AG04450 (cell line): ENCODE results near the gene CCNH. TPM values are rescaled to one million over a fixed set of nuclear protein-coding genes. Genes with fewer than 3 reads are reported as not detected.

Experiments used
- CTCF ChIA-PET: fragments of 300-600, 350-600 bp; formaldehyde crosslinking; extraction: SDS; loops from one replicate; lab custom pipeline; 2022; ENCODE audit warnings: antibody characterized with exemption, inconsistent platforms; lab: Charles Lee
- POLR2A ChIA-PET: fragments of 350-600 bp; formaldehyde crosslinking; extraction: SDS; loops from one replicate; lab custom pipeline; 2021; ENCODE audit warnings: antibody characterized with exemption, inconsistent platforms; lab: Yijun Ruan, JAX
- DNase-seq: peaks from one replicate; pipeline ENCODE4 v3.0.0-alpha.2; 2011; ENCODE audit warnings: low read depth, low spot score
- H3K27ac ChIP-seq: one replicate; pipeline ENCODE4 v1.5.1; 2012; ENCODE audit warnings: low read depth, low read length, control low read depth
- H3K27me3 ChIP-seq: one replicate; pipeline ENCODE4 v1.6.0; 2012; ENCODE audit warnings: low read length; ENCODE audit not compliant: control insufficient read depth, insufficient read depth
- H3K4me3 ChIP-seq: 2 replicates; pipeline ENCODE4 v1.5.1; 2011; ENCODE audit warnings: mild to moderate bottlenecking, low read depth, low read length, control low read depth
- H3K9me3 ChIP-seq: 2 replicates; pipeline ENCODE4 v1.5.1; 2012; ENCODE audit warnings: low read length; ENCODE audit not compliant: control insufficient read depth, insufficient read depth
- CTCF ChIP-seq: IDR thresholded peaks from 2 replicates; pipeline ENCODE4 v1.5.1; 2011; ENCODE audit warnings: low read depth, low read length, control low read depth, inconsistent platforms
- polyA plus RNA-seq: library from polyadenylated mRNA; depleted of rRNA; stranded (reverse); fragments of >200 nt; gene quantifications from 2 replicates; pipeline ENCODE4 v1.2.3, GENCODE V29; 2011

CCNH gene
- polyA plus RNA-seq, 1 experiment = 53.8 TPM

- no peaks in the 10 kb centered on the region for H3K27me3 ChIP-seq
- TF ChIP-seq CTCF = no peak
- DNase-seq = no peak
- no peak overlapping the region for H3K27ac ChIP-seq
- ChIA-PET POLR2A (no interaction called here), CTCF (no interaction called here)
- no peaks in the 10 kb centered on the region for H3K9me3 ChIP-seq
- H3K4me3 ChIP-seq = no peak overlapping the region
Observed at GRCh38 chr5:87432460-87432859, 19.7 kb upstream of the CCNH start.

GRCh38 chr5:87430863-87431457 is 18.2 kb upstream of the CCNH start:
- CTCF ChIA-PET = no interaction called here
- POLR2A ChIA-PET = no interaction called here
- DNase-seq = no peak
- H3K9me3 ChIP-seq = no peaks in the 10 kb centered on the region
- no peaks in the 10 kb centered on the region for H3K27me3 ChIP-seq
- no peak overlapping the region for H3K27ac ChIP-seq
- no peak for TF ChIP-seq CTCF
- H3K4me3 ChIP-seq = no peak overlapping the region

GRCh38 chr5:87423755-87424154 is 11.0 kb upstream of the CCNH start:
- Histone ChIP-seq H3K27me3 (no peaks in the 10 kb centered on the region), H3K27ac (no peak overlapping the region), H3K9me3 (no peaks in the 10 kb centered on the region), H3K4me3 (no peak overlapping the region)
- ChIA-PET CTCF (no interaction called here), POLR2A (no interaction called here)
- no peak for DNase-seq
- no peak for TF ChIP-seq CTCF

- POLR2A ChIA-PET = no interaction called here
- DNase-seq = no peak
- CTCF ChIA-PET = no interaction called here
Observed at GRCh38 chr5:87421307-87421706, 8.6 kb upstream of the CCNH start.

DNA sequence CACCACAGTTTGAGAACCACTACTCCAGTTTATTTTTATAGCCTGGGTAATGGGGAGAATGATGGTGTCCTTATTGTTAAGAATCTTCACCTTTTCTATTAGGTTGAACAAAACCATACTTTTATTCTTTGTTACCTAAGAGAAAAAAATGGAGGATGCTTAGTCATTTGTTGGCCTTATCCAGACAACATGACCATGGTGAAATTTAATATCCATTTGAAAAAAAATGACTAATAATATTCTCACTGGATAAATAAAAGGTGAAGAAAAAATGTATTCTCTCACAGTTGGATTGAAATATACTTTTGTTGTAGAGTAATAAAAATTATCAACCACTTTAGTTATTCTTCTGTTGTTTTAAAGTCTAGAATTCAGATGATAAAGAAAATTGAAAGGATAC is 5.8 kb upstream of the CCNH start:
- H3K27ac ChIP-seq = no peak overlapping the region
- CTCF ChIA-PET = no interaction called here
- DNase-seq = no peak
- no peak overlapping the region for H3K4me3 ChIP-seq
- POLR2A ChIA-PET = no interaction called here
- no peaks in the 10 kb centered on the region for H3K27me3 ChIP-seq
- TF ChIP-seq CTCF = no peak
- no peaks in the 10 kb centered on the region for H3K9me3 ChIP-seq

More at GRCh38 chr5:87421307-87421706, 8.6 kb upstream of the CCNH start:
- no peak for TF ChIP-seq CTCF
- Histone ChIP-seq H3K4me3 (no peak overlapping the region), H3K27ac (no peak overlapping the region), H3K9me3 (no peaks in the 10 kb centered on the region), H3K27me3 (no peaks in the 10 kb centered on the region)
